Uterus (tissue), 4 donors: ENCODE results near the gene AP2B1. TPM values are rescaled to one million over a fixed set of nuclear protein-coding genes. Genes with fewer than 3 reads are reported as not detected.

Source experiments
- DNase-seq, 2 donors: peaks; one replicate each; pipeline ENCODE4 v3.0.0-alpha.2; 2019 to 2020
- H3K27ac ChIP-seq, 2 donors: fragments of 200-600 bp; sonication (generic); 1 replicate in 1 of 2; 2 replicates in 1 of 2; pipeline ENCODE4 v1.5.1; 2016 to 2018
- H3K27me3 ChIP-seq, 2 donors: fragments of 200-600 bp; sonication (generic); one replicate each; pipeline ENCODE4 v1.5.1; 2018 to 2019; ENCODE audit warnings: control low read depth in 1 of 2
- H3K36me3 ChIP-seq, 2 donors: fragments of 200-600 bp; sonication (generic); one replicate each; pipeline ENCODE4 v1.5.1; 2019; ENCODE audit warnings: control low read depth in 1 of 2
- H3K4me1 ChIP-seq, 2 donors: fragments of 200-600 bp; sonication (generic); one replicate each; pipeline ENCODE4 v1.5.1; 2018 to 2019; ENCODE audit warnings: control low read depth in 1 of 2
- H3K4me3 ChIP-seq, 2 donors: fragments of 200-600 bp; sonication (generic); 1 replicate in 1 of 2; 2 replicates in 1 of 2; pipeline ENCODE4 v1.5.1; 2018 to 2019; ENCODE audit warnings: mild to moderate bottlenecking in 1 of 2
- H3K9me3 ChIP-seq, 2 donors: fragments of 200-600 bp; sonication (generic); one replicate each; pipeline ENCODE4 v1.5.1; 2019; ENCODE audit warnings: control low read depth in 1 of 2
- CTCF ChIP-seq, 4 experiments: fragments of 200-600 bp in 2 of 4; fragments of 450-650 bp in 2 of 4; sonication (generic) in 2 of 4; IDR thresholded peaks; one replicate each; pipeline ENCODE4 v1.5.1; 2016 to 2019; ENCODE audit warnings: antibody characterized with exemption in 4 of 4, mild to moderate bottlenecking in 2 of 4, moderate library complexity in 1 of 4
- POLR2A ChIP-seq, 2 donors: fragments of 450-650 bp; IDR thresholded peaks; one replicate each; pipeline ENCODE4 v1.6.1; 2016; ENCODE audit warnings: antibody characterized with exemption in 2 of 2, mild to moderate bottlenecking in 1 of 2, moderate library complexity in 1 of 2
- intact Hi-C: fragments of 100-400 bp; cut with DNase I; formaldehyde crosslinking; loops from one replicate; pipeline ENCODE4 v1.15.1; 2023; ENCODE audit warnings: low total_unique reads
- total RNA-seq, 4 donors: library from RNA; depleted of rRNA in 3 of 4; stranded (reverse); fragments of >200 nt in 3 of 4; gene quantifications; one replicate each; pipeline versions ENCODE4 v1.1.0 to v1.2.4, GENCODE V29; 2014 to 2023
- donor health status: DM: yes; HTN: yes; CAD: no.

AP2B1 gene
- total RNA-seq, 4 donors from 2014 or later, result 40.7 to 124 (median 61.5) TPM

DNA sequence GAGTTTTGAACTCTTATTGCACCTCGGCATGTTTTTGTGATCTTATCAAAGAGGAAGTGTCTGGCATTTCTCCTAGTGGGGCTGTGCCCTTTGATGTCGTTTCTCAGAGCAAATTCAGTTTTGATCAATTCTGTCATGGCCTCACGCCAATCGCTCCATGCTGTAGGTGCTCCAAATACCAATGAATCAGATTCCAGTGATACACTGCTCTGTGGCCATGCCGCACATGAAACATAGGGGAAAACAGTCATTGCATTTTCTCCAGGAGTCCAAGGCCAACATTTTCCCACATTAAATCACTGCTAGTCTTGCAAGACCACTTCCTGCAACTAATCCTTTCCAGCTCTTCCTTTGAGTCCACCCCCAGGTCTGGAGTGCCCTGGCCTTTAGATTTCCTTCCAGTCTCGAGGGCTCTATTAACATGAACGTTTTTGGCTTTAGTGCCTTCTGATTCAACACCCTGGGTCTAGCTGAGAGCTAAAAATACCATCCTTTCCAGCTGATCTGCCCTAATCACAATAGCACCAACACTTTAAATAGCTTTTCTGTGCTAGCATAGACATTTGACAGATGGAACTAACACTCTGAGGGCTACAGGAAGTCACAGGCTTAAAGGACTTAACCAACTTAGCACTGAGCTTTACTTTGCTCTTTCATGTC, 126.1 kb downstream of the AP2B1 start:
- Histone ChIP-seq H3K36me3 (no peaks in the 10 kb centered on the region), H3K4me3 (no peak overlapping the region), H3K4me1 (no peaks in the 10 kb centered on the region), H3K27ac (peak overlapping the region in 1 of 2 donors; percentile 6), H3K9me3 (no peaks in the 10 kb centered on the region), H3K27me3 (no peaks in the 10 kb centered on the region)
- intact Hi-C loops, result no loop called here
- no peak for TF ChIP-seq CTCF (IDR thresholded peaks at IDR 0.05)
- no peak for TF ChIP-seq POLR2A (IDR thresholded peaks at IDR 0.05)
- no peak for DNase-seq

DNA sequence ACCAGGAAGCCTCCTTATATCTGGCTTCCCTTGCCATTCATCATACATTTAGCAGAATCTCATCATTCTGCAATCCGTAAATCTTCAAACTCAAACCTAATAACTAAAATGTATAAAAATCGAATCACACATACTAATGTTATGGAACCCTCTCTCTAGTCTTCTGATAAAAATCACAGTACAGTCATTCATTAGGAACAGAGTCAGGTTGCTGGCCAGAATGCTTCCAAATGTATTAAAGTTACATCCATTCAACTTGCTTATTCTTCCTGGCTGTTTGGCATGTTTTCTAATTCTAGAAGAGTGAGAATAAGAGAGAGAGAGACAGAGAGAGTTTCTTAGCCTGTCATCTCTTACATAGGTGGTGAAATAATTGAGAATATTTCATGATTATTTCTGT, 127.9 kb downstream of the AP2B1 start:
- no peak overlapping the region for H3K27ac ChIP-seq
- intact Hi-C loops, result no loop called here
- H3K27me3 ChIP-seq, result no peaks in the 10 kb centered on the region
- DNase-seq, result no peak
- H3K4me1 ChIP-seq, result no peaks in the 10 kb centered on the region
- TF ChIP-seq CTCF (IDR thresholded peaks at IDR 0.05) (no peak), POLR2A (IDR thresholded peaks at IDR 0.05) (no peak)
- H3K36me3 ChIP-seq, result no peaks in the 10 kb centered on the region
- H3K4me3 ChIP-seq, result no peak overlapping the region
- no peaks in the 10 kb centered on the region for H3K9me3 ChIP-seq

GRCh38 chr17:35715416-35715815, 128.3 kb downstream of the AP2B1 start:
- TF ChIP-seq POLR2A (IDR thresholded peaks at IDR 0.05) (no peak), CTCF (IDR thresholded peaks at IDR 0.05) (no peak)
- no peak for DNase-seq
- Histone ChIP-seq H3K4me3 (no peak overlapping the region), H3K27ac (no peak overlapping the region), H3K4me1 (no peaks in the 10 kb centered on the region), H3K36me3 (no peaks in the 10 kb centered on the region), H3K27me3 (no peaks in the 10 kb centered on the region), H3K9me3 (no peaks in the 10 kb centered on the region)
- intact Hi-C loops, result no loop called here

GRCh38 chr17:35716173-35716572, 129.1 kb downstream of the AP2B1 start:
- Histone ChIP-seq H3K4me1 (no peaks in the 10 kb centered on the region), H3K27me3 (no peaks in the 10 kb centered on the region), H3K9me3 (no peaks in the 10 kb centered on the region), H3K27ac (peak overlapping the region in 1 of 2 donors; percentile 16), H3K4me3 (no peak overlapping the region), H3K36me3 (no peaks in the 10 kb centered on the region)
- intact Hi-C loops, result no loop called here
- no peak for DNase-seq
- TF ChIP-seq POLR2A (IDR thresholded peaks at IDR 0.05), result no peak
- TF ChIP-seq CTCF (IDR thresholded peaks at IDR 0.05), result no peak

GRCh38 chr17:35716897-35717465, 129.9 kb downstream of the AP2B1 start:
- TF ChIP-seq POLR2A (IDR thresholded peaks at IDR 0.05) (no peak), CTCF (IDR thresholded peaks at IDR 0.05) (no peak)
- H3K36me3 ChIP-seq, result no peaks in the 10 kb centered on the region
- no peaks in the 10 kb centered on the region for H3K9me3 ChIP-seq
- DNase-seq, result no peak
- H3K4me1 ChIP-seq, result no peaks in the 10 kb centered on the region
- no peak overlapping the region for H3K4me3 ChIP-seq
- intact Hi-C loops, result no loop called here
- H3K27ac ChIP-seq, result peak overlapping the region in 1 of 2 donors; percentile 16
- H3K27me3 ChIP-seq, result no peaks in the 10 kb centered on the region
